NCI-H1048 (cell line): Measurements from ENCODE around the gene FHL2.
"Not testable (repeated sequence)": the region's sequence is repeated elsewhere in the genome, so short reads cannot be mapped to it uniquely, and the experiment has no call there.

Experiments used
- DNase-seq: peaks from one replicate; lab custom pipeline; 2025; lab: John Stamatoyannopoulos, UW

FHL2 gene

GRCh38 chr2:105337122-105338019 is 61.5 kb downstream of the FHL2 start, which contains the start of gene C2orf49:
Gene C2orf49, plus strand, starts transcription at chr2:105337540. Its CDS starts 48 bp downstream, at chr2:105337588.
- peak; percentile 58 for DNase-seq

- DNase-seq, result no peak
Observed at GRCh38 chr2:105336786-105337121, 62.1 kb downstream of the FHL2 start.

GRCh38 chr2:105335469-105335868 is 63.4 kb downstream of the FHL2 start:
- DNase-seq, result no peak

DNA sequence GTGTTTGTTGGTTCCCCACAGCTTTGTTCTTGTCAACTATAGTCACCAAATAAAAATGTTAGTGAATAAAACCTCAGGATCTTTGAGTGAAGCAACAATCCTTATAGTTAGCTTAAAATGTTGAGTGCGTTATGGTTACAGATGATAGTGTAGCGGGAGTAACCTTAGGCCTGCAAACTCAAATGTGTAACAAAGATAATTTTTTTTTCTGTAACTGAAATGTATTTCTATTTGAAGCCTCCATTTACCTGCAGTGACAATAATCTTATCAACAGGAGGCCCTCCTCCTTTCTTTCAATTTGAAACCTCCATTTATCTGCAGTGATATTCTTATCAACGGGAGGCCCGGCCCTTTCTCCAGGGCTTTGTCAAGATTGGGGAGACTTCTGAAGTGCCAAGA is 64.6 kb downstream of the FHL2 start:
- no peak for DNase-seq

DNA sequence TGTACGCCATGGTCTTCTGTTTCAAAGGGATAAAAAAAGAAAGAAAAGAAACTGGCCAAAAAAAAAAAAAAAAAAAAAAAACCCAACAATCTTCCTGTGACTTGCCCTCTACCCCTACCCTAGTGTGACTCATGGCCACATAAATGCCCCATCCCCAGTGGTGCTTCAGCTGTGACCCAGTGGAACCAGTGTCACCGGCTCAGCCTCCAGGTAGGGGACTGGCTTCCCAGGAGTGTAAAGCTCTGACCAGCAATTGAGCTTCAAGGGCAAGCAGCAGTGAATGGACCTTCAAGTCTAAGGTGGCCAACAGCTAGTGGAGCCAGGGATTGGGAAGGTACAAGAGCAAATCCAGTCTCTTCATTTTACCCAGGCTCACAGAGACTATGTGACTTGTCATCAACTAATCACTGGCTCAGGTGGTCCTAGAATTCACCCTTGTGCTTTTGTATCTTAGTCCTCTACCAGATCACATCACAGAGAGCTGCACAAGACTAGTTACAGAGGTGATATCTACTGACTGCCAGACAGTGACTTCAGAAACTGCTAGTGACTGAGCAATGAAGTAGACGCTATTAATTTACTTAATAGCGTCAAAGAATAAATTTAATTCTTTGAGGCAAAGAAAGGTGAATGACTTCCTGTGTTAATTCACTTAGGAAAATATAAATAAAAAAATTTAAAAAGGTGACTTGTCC is 68.0 kb downstream of the FHL2 start:
- no peak for DNase-seq

DNA sequence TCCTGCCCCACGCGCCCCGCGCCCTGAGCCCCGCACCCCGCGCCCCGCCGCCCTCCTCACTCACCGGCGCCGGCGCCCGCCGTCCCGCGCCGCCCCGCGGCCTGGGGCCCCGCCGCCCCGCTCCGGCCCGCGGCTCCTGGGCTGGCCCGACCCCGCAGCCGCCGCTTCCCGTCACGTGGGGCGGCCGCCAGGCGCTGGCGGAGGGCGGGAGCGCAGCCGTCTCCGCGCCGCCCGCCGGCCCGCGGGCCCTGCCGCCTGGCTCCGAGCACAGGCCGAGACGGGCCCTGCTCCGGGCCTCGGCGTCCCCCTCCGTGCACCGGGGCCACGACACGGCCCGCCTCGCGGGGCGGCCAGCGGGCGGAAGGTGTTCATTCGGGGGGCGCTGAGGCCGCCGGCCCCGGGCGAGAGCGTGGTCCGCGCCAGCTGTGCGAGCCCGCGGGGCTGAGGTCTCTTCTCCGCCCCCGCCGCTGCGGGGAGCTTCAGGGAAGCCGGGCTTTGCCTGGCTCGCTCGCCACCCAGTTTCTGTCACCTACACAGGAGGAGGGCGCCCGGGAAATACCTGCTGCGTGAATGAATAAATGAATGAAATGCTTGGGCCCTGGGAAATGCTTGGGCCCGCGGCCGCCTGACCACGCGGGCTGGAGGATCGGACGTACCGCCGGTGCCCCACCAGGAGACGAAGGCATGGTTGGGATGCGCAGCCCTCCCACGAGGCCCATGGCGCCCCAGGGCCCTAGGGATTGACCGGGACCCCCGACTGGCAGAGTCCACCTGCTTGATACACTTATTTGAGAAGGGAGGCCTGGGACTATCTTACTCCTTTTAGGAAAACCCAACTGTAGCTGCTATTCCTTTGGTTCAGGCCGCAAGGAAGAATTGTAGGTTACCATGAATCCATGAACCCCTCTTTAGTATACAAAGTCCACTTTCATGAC is 69.0 kb downstream of the FHL2 start, which contains the start of gene TGFBRAP1:
Gene TGFBRAP1 (minus strand): TSS at position 175 of the 935 bp plus-strand sequence. CDS start 21,434 bp downstream, outside the sequence.
- no peak for DNase-seq

DNA sequence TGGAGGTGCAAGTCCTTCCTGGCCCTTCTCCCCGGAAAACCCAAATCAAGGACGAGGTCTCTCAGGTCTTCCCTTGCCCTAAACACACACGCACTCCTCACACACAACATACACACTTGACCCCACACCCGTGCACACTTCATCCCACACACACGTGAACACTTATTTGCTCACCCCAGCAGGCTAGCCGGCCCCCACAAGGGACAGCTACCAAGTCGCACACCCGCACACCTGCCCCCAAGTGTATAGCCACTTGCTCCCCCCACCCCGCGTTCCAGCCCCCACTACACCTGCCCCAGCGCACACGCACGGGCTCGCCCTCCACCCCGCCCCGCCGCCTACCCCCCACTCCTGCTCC is 69.7 kb downstream of the FHL2 start:
- DNase-seq, result no peak

DNA sequence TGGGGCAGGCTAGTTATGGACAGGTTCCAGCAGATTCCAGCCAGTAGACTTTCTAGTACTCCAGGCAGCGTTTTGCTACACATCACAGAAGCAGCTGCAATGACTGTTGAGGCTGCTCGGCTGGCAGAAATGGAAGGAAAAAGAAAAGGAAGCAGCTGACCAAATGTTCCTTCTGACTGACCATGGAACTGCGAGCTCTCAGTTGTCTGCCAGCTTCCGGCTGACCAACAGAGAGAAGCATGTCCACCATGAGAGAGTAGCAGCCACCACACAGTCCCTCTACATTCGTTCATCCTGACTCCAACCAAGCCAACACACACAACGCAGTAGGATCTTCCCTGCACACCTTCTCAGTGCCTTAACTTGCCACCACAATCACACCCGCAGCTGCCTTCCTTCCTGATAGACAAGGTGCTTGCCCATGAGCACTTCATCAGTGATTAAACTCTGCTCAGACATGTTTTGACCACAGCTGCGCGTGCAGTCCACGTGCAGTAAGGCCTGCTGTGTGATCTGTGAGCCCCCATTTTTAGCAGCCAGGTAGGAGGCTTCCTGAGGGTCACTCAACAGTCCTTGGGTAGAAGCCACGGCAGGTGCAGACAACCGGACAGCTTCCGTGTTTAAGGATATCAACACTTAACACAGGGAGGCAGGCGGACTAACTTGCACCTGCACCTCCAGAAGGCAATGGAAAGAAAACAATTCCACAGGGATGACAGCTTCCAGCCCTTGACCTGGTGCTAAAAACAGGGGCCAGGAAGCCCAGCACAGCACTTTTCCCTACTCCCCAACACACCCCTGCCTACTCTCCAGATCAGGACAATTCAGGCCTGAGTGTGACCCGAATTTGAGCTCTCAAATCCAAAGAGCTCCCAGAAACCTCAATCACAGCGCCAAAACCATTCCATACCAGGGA is 70.3 kb downstream of the FHL2 start:
- DNase-seq, result no peak

- no peak for DNase-seq
Observed at GRCh38 chr2:105327690-105328089, 71.2 kb downstream of the FHL2 start.

- DNase-seq, result not testable (repeated sequence)
Observed at GRCh38 chr2:105327271-105327670, 71.6 kb downstream of the FHL2 start.

GRCh38 chr2:105325389-105325963 is 73.4 kb downstream of the FHL2 start:
- DNase-seq, result no peak

- no peak for DNase-seq
Observed at GRCh38 chr2:105324732-105325131, 74.1 kb downstream of the FHL2 start.

GRCh38 chr2:105324101-105324500 is 74.8 kb downstream of the FHL2 start:
- DNase-seq, result no peak

DNA sequence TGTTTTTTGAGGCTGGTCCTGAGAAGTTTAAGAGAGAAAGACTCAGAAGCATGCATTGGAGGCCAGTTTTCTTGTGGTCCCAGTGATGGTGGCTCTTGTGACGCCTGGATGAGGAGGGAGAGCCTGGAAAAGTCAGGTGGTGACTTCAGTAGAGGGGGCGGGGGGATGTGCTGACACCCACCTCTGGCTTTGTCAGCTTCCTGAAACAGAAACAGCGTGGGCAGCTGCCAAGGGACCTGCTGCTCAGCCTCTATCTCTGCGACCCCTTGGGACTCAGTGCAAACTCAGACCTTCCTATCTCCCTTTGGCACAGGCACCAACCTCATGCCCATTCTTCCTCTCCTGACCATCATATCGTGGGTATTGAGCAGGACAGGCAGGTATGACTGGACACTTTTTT is 75.7 kb downstream of the FHL2 start:
- DNase-seq, result no peak

- no peak for DNase-seq
Observed at GRCh38 chr2:105321875-105322646, 76.8 kb downstream of the FHL2 start.

- no peak for DNase-seq
Observed at GRCh38 chr2:105320651-105321215, 78.1 kb downstream of the FHL2 start.

GRCh38 chr2:105317937-105318336 is 80.9 kb downstream of the FHL2 start:
- no peak for DNase-seq

DNA sequence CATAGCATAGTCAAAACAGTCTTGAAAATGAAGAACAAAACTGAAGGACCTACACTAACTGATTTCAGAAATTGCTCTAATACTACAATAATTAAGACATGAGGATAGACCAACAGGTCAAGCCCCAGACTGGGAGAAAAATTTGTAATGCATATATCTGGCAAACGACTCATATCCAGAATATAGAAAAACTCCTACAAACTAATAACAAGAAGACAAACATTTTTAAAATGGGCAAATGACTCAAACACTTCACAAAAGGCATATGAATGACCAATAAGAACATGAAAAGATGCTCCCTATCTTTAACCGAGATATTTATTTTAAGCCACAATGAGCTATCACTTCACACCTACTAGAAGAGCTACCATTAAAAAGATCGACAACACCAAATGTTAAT is 83.5 kb downstream of the FHL2 start:
- no peak for DNase-seq

DNA sequence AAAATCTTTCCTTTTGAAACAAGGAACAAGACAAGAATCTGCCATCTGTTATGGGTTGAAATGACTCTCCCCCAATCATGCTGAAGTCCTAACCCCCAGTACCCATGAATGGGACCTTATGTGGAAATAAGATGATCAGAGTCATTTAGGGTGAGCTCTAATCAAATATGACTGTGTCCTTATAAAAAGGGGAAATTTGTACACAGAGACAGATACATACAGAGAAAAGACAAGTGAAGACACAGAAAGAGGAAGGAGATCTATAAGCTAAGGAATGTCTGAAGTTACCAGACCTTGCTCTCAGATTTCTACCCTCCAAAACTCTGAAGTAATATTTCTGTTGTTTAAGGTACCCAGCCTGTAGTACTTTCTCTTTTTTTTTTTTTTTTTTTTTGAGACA is 85.0 kb downstream of the FHL2 start:
- no peak for DNase-seq
